ENCODE data around the gene APOH. TPM values are rescaled to one million over a fixed set of nuclear protein-coding genes. Genes with fewer than 3 reads are reported as not detected.

The APOH gene
- polyA plus RNA-seq, 4 donors = 0.21 to 34.8 TPM; not detected in 2

GRCh38 chr17:66240013-66240412 is 10.8 kb upstream of the APOH start:
- DNase-seq (ENCODE audit: low read depth in 4 of 4, low spot score in 2 of 4) = no peak

- DNase-seq (ENCODE audit: low read depth in 4 of 4, low spot score in 2 of 4) = no peak
Measured at GRCh38 chr17:66235377-66235994, 6.3 kb upstream of the APOH start.

- DNase-seq (ENCODE audit: low read depth in 4 of 4, low spot score in 2 of 4) = no peak
Measured at GRCh38 chr17:66234611-66235010, 5.4 kb upstream of the APOH start.

GRCh38 chr17:66233023-66233753 is 4.0 kb upstream of the APOH start:
- DNase-seq (ENCODE audit: low read depth in 4 of 4, low spot score in 2 of 4) = no peak

GRCh38 chr17:66230922-66231591 is 1.8 kb upstream of the APOH start:
- DNase-seq (ENCODE audit: low read depth in 4 of 4, low spot score in 2 of 4) = no peak

- DNase-seq (ENCODE audit: low read depth in 4 of 4, low spot score in 2 of 4) = no peak
Measured at GRCh38 chr17:66229783-66230538, 746 bp upstream of the APOH start.

GRCh38 chr17:66227212-66228045 is 1.8 kb downstream of the APOH start:
- no peak for DNase-seq (ENCODE audit: low read depth in 4 of 4, low spot score in 2 of 4)

- no peak for DNase-seq (ENCODE audit: low read depth in 4 of 4, low spot score in 2 of 4)
Measured at GRCh38 chr17:66222798-66223350, 6.3 kb downstream of the APOH start.

- no peak for DNase-seq (ENCODE audit: low read depth in 4 of 4, low spot score in 2 of 4)
Measured at GRCh38 chr17:66221755-66222530, 7.3 kb downstream of the APOH start.

GRCh38 chr17:66221343-66221742 is 7.9 kb downstream of the APOH start:
- DNase-seq (ENCODE audit: low read depth in 4 of 4, low spot score in 2 of 4) = no peak

GRCh38 chr17:66220079-66220835 is 9.0 kb downstream of the APOH start:
- no peak for DNase-seq (ENCODE audit: low read depth in 4 of 4, low spot score in 2 of 4)

- no peak for DNase-seq (ENCODE audit: low read depth in 4 of 4, low spot score in 2 of 4)
Measured at GRCh38 chr17:66215529-66215911, 13.7 kb downstream of the APOH start.

GRCh38 chr17:66214884-66215528 is 14.2 kb downstream of the APOH start:
- no peak for DNase-seq (ENCODE audit: low read depth in 4 of 4, low spot score in 2 of 4)

GRCh38 chr17:66211047-66211810 is 18.0 kb downstream of the APOH start:
- no peak for DNase-seq (ENCODE audit: low read depth in 4 of 4, low spot score in 2 of 4)

- no peak for DNase-seq (ENCODE audit: low read depth in 4 of 4, low spot score in 2 of 4)
Measured at GRCh38 chr17:66210208-66210574, 19.0 kb downstream of the APOH start.

- DNase-seq (ENCODE audit: low read depth in 4 of 4, low spot score in 2 of 4) = no peak
Measured at GRCh38 chr17:66207936-66208335, 21.3 kb downstream of the APOH start.

- DNase-seq (ENCODE audit: low read depth in 4 of 4, low spot score in 2 of 4) = no peak
Measured at GRCh38 chr17:66203274-66204015, 25.8 kb downstream of the APOH start.
